GM21825 (cell line): ENCODE results near the gene CD226.
"Not testable (repeated sequence)": the region's sequence is repeated elsewhere in the genome, so short reads cannot be mapped to it uniquely, and the experiment has no call there.

Experiments used
- ATAC-seq: cut with Tn5 transposase; IDR thresholded peaks from one replicate; pipeline ENCODE4 v1.9.1; 2021; ENCODE audit warnings: mild to moderate bottlenecking, moderate library complexity; ENCODE audit not compliant: unreplicated experiment

CD226 gene

GRCh38 chr18:69916412-69916811 lies 31.3 kb downstream of the CD226 start:
- ATAC-seq = no peak

GRCh38 chr18:69908838-69909237 lies 38.8 kb downstream of the CD226 start:
- ATAC-seq = no peak

GRCh38 chr18:69906765-69907164 lies 40.9 kb downstream of the CD226 start:
- no peak for ATAC-seq

GRCh38 chr18:69900941-69901340 lies 46.7 kb downstream of the CD226 start:
- no peak for ATAC-seq

- not testable (repeated sequence) for ATAC-seq
Measured at GRCh38 chr18:69899154-69899923, 48.3 kb downstream of the CD226 start.

GRCh38 chr18:69898241-69898861 lies 49.3 kb downstream of the CD226 start:
- peak; percentile 60 for ATAC-seq

- peak; percentile 47 for ATAC-seq
Measured at GRCh38 chr18:69897397-69898108, 50.1 kb downstream of the CD226 start.

GRCh38 chr18:69895066-69896047 lies 52.3 kb downstream of the CD226 start:
- no peak for ATAC-seq

- ATAC-seq = no peak
Measured at GRCh38 chr18:69894467-69894866, 53.2 kb downstream of the CD226 start.

- no peak for ATAC-seq
Measured at GRCh38 chr18:69890558-69890957, 57.1 kb downstream of the CD226 start.

GRCh38 chr18:69889009-69889408 lies 58.7 kb downstream of the CD226 start:
- no peak for ATAC-seq

- ATAC-seq = no peak
Measured at GRCh38 chr18:69887256-69887655, 60.4 kb downstream of the CD226 start.

- peak; percentile 76 for ATAC-seq
Measured at GRCh38 chr18:69885841-69886531, 61.7 kb downstream of the CD226 start.

GRCh38 chr18:69885355-69885754 lies 62.3 kb downstream of the CD226 start:
- ATAC-seq = no peak

GRCh38 chr18:69883781-69884180 lies 63.9 kb downstream of the CD226 start:
- ATAC-seq = no peak

GRCh38 chr18:69882965-69883668 lies 64.6 kb downstream of the CD226 start:
- peak; percentile 44 for ATAC-seq

- no peak for ATAC-seq
Measured at GRCh38 chr18:69880083-69880482, 67.6 kb downstream of the CD226 start.

GRCh38 chr18:69879051-69879450 lies 68.6 kb downstream of the CD226 start:
- not testable (repeated sequence) for ATAC-seq

GRCh38 chr18:69878213-69878933 lies 69.3 kb downstream of the CD226 start:
- no peak for ATAC-seq
